ENCODE measurements around the gene SMYD2.

DNA sequence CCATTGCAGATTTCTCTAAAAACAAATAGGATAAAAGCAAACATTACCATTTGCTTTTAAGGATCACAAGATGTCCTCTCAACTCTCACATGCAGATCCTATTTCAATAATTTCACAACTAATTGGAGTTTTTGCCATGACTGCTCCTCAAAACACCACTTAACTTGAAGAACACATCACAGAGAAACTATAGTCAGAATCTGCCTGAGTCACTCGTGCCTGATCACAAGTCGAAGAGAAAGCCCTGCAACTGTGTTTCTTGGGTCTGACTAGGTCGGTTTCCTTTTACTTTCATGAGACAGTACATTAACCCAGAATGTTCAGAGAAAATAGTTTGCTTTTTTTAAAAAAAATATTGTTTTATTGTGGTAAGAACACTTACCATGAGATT is 46.3 kb upstream of the SMYD2 start:
- TF ChIP-seq POLR2AphosphoS5 (IDR thresholded peaks at IDR 0.05; ENCODE audit: insufficient read depth in 1 of 2, low read depth in 1 of 2) = no peak
- TF ChIP-seq, protein P1, sequence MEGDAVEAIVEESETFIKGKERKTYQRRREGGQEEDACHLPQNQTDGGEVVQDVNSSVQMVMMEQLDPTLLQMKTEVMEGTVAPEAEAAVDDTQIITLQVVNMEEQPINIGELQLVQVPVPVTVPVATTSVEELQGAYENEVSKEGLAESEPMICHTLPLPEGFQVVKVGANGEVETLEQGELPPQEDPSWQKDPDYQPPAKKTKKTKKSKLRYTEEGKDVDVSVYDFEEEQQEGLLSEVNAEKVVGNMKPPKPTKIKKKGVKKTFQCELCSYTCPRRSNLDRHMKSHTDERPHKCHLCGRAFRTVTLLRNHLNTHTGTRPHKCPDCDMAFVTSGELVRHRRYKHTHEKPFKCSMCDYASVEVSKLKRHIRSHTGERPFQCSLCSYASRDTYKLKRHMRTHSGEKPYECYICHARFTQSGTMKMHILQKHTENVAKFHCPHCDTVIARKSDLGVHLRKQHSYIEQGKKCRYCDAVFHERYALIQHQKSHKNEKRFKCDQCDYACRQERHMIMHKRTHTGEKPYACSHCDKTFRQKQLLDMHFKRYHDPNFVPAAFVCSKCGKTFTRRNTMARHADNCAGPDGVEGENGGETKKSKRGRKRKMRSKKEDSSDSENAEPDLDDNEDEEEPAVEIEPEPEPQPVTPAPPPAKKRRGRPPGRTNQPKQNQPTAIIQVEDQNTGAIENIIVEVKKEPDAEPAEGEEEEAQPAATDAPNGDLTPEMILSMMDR (IDR thresholded peaks at IDR 0.05) = no peak
- TF ChIP-seq POLR2A (IDR thresholded peaks at IDR 0.05) = no peak
